ENCODE results near the gene ETNK1.
"Not testable (repeated sequence)": the region's sequence is repeated elsewhere in the genome, so short reads cannot be mapped to it uniquely, and the experiment has no call there.

DNA sequence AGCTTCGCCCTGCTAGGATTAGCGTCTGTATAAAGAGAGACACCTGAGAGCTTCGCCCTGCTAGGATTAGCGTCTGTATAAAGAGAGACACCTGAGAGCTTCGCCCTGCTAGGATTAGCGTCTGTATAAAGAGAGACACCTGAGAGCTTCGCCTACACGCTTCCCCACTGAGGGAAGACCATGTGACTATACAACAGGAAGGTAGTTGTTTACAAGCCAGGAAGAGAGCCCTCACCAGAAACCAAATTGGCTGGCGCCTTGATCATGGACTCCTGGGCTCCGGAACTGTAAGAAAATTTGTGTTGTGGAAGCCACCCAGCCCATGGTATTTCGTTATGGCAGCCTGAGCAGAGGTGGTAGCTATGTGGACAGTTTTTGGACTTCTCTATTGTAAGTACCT is 74.7 kb downstream of the ETNK1 start:
- not testable (repeated sequence) for TF ChIP-seq CTCF (IDR thresholded peaks at IDR 0.05); EZH2 (IDR thresholded peaks at IDR 0.05; ENCODE audit: borderline replicate concordance, insufficient read depth, low read depth, low read length, poor library complexity, severe bottlenecking)
